Osteoblast (primary cell): Measurements from ENCODE around the gene LACTB. TPM values are rescaled to one million over a fixed set of nuclear protein-coding genes. Genes with fewer than 3 reads are reported as not detected.

Experiments used
- DNase-seq: peaks from one replicate; pipeline ENCODE4 v3.0.0; 2011; ENCODE audit warnings: low spot score, mixed read lengths; ENCODE audit not compliant: insufficient read length; ENCODE audit errors: missing footprints
- H2AFZ ChIP-seq: 2 replicates; pipeline ENCODE4 v1.6.0; 2011; ENCODE audit warnings: mild to moderate bottlenecking, low read length
- H3K27ac ChIP-seq: 2 replicates; pipeline ENCODE4 v1.5.1; 2011; ENCODE audit warnings: mild to moderate bottlenecking, low read depth, low read length, moderate library complexity
- H3K27me3 ChIP-seq: 2 replicates; pipeline ENCODE4 v1.6.0; 2012; ENCODE audit warnings: mild to moderate bottlenecking, control low read depth, inconsistent platforms, low read length, moderate library complexity; ENCODE audit not compliant: insufficient read depth
- H3K36me3 ChIP-seq: 2 replicates; pipeline ENCODE4 v1.5.1; 2011; ENCODE audit warnings: mild to moderate bottlenecking, low read length, control low read depth, moderate library complexity; ENCODE audit not compliant: insufficient read depth
- H3K4me1 ChIP-seq: 2 replicates; pipeline ENCODE4 v1.5.1; 2011; ENCODE audit warnings: mild to moderate bottlenecking, low read length, control low read depth, moderate library complexity; ENCODE audit not compliant: insufficient read depth
- H3K4me2 ChIP-seq: 2 replicates; pipeline ENCODE4 v1.6.0; 2011; ENCODE audit warnings: mild to moderate bottlenecking, low read length; ENCODE audit not compliant: insufficient read depth
- H3K4me3 ChIP-seq: fragments of 200-600 bp; sonication (generic); 3 replicates; pipeline ENCODE4 v1.5.1; 2012; ENCODE audit warnings: mild to moderate bottlenecking, low read length, inconsistent platforms; ENCODE audit not compliant: insufficient read depth
- H3K79me2 ChIP-seq: 2 replicates; pipeline ENCODE4 v1.6.0; 2012; ENCODE audit warnings: mild to moderate bottlenecking, low read length, control low read depth, inconsistent platforms; ENCODE audit not compliant: insufficient read depth
- H3K9me3 ChIP-seq: 2 replicates; pipeline ENCODE4 v1.5.1; 2011; ENCODE audit warnings: low read depth, low read length, control low read depth
- H4K20me1 ChIP-seq: 2 replicates; pipeline ENCODE4 v1.6.0; 2012; ENCODE audit warnings: mild to moderate bottlenecking, low read length, control low read depth; ENCODE audit not compliant: insufficient read depth
- total RNA-seq: library from RNA; depleted of rRNA; stranded (reverse); fragments of >200 nt; gene quantifications from 2 replicates; pipeline ENCODE4 v1.2.3, GENCODE V29; 2012
- TF ChIP-seq, protein P1 (sequence below): IDR thresholded peaks from 2 replicates; pipeline ENCODE4 v1.5.1; 2011; ENCODE audit warnings: mild to moderate bottlenecking, low read depth, low read length, moderate library complexity; ENCODE audit errors: extremely low read depth

LACTB gene
- total RNA-seq, 1 donor, result 52.8 TPM

DNA sequence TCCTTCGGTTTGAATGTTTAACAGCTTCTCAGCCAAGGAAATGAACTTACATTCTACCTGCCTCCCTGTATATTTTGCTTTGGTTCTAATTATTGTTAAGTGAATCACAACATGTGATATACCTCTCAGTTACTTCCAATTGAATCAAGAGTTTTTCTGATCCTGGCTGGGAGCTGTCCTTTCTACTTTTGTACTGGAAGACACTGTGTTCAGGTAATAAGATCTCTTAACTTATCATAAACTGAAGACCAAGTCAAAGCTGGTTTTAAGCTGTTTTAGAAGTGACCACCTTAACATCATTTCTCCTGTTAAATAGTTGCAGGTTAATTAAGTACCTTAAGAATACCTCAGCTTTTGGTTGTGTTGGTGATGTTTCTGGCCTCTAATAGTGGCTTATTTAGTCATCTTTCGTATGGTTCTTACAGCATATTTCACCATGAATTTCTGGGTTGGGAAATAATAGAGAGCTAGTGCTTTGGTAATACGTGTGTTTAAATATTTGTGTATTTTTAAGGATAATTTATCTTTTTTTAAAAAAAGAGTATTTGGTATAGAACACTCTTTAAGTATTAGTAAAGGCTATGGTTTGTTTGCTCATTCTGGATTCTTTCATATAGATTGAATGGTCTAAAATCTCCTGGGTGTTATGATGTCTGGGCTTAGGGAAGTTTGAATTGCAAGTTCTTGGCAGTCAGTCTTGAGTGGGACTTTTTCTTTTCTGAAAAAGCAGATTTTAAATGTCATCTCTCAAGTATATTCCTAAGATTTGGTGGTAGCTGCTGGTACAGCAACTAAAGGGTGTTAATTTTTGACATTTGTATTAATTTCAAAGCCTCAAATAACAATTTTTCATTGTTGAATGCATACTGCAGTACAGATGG is 69.3 kb downstream of the LACTB start:
- peaks cover 66% of the 10 kb centered on the region for H3K79me2 ChIP-seq
- no peaks in the 10 kb centered on the region for H3K9me3 ChIP-seq
- H2AFZ ChIP-seq, result no peak overlapping the region
- peak overlapping the region; percentile 100 for H3K4me2 ChIP-seq
- peaks cover 37% of the 10 kb centered on the region for H3K4me1 ChIP-seq
- H3K36me3 ChIP-seq, result no peaks in the 10 kb centered on the region
- peak overlapping the region; percentile 89 for H3K4me3 ChIP-seq
- no peak for DNase-seq
- no peaks in the 10 kb centered on the region for H3K27me3 ChIP-seq
- TF ChIP-seq, protein P1, sequence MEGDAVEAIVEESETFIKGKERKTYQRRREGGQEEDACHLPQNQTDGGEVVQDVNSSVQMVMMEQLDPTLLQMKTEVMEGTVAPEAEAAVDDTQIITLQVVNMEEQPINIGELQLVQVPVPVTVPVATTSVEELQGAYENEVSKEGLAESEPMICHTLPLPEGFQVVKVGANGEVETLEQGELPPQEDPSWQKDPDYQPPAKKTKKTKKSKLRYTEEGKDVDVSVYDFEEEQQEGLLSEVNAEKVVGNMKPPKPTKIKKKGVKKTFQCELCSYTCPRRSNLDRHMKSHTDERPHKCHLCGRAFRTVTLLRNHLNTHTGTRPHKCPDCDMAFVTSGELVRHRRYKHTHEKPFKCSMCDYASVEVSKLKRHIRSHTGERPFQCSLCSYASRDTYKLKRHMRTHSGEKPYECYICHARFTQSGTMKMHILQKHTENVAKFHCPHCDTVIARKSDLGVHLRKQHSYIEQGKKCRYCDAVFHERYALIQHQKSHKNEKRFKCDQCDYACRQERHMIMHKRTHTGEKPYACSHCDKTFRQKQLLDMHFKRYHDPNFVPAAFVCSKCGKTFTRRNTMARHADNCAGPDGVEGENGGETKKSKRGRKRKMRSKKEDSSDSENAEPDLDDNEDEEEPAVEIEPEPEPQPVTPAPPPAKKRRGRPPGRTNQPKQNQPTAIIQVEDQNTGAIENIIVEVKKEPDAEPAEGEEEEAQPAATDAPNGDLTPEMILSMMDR, result no peak
- peaks cover 33% of the 10 kb centered on the region for H4K20me1 ChIP-seq
- peak overlapping the region; percentile 75 for H3K27ac ChIP-seq

Other genes starting within 250 kb of the LACTB start
- gene TPM1, start 79.1 kb upstream of the LACTB start, total RNA-seq, result 1,563 and 1,708 TPM in 2 replicates
- 263 and 281 TPM in 2 replicates for gene RPS27L, start 35.6 kb downstream of the LACTB start, total RNA-seq
- gene RAB8B, start 67.7 kb downstream of the LACTB start, total RNA-seq, result 55.7 and 57.5 TPM in 2 replicates
- 17.7 and 21.8 TPM in 2 replicates for gene APH1B, start 155.7 kb downstream of the LACTB start, total RNA-seq